UCSD-AML1 (cell line): ENCODE results near the gene CENPL.

Experiments used
- DNase-seq: peaks from one replicate; lab custom pipeline; 2025; ENCODE audit not compliant: unreplicated experiment; lab: John Stamatoyannopoulos, UW

The CENPL gene, protein sequence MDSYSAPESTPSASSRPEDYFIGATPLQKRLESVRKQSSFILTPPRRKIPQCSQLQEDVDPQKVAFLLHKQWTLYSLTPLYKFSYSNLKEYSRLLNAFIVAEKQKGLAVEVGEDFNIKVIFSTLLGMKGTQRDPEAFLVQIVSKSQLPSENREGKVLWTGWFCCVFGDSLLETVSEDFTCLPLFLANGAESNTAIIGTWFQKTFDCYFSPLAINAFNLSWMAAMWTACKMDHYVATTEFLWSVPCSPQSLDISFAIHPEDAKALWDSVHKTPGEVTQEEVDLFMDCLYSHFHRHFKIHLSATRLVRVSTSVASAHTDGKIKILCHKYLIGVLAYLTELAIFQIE

DNA sequence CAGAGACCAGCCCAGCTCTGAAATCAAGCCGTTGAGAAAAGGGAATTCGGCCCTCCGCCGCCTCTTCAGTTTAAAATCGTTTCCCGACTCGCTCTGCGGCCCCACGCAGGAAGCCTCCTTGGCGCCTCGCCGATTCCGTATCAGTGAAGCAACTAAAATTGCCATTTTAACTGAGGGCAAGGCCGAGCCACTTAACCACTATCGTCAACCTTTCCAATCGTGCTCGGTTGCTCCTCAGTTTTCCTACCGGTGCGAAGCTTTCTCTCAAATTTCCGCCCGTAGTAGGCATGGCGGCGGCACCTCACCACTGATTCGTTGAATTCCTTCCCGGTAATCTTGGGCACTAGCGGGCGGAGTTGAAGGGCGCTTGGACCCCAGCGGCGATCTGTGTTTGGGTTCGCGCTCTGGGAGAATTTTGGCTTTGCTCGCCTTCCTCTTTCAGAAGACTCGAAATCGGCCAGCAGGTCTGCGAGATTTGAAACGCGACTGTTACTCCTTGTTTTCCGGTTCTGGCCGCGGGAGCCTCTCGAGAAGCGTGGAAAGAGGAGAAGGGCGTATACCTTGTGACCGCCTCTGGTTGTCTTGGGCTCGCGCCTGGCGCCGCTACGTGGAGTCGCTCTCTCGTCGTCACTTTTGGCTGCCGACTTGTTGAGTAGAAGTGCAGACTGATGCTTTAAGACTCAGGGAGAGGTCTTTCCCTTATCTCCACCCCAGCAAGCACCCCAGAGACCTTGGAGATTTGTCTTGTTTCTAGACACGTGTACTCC, at the start of gene CENPL, which contains the start of gene DARS2:
Gene CENPL (minus strand): TSS at position 569 of the 767 bp plus-strand sequence. CDS start 13,584 bp downstream, outside the sequence.
Gene DARS2 (plus strand): TSS at position 359 of the 767 bp plus-strand sequence. CDS start 557 bp downstream, outside the sequence.
- DNase-seq, result peak; percentile 94

DNA sequence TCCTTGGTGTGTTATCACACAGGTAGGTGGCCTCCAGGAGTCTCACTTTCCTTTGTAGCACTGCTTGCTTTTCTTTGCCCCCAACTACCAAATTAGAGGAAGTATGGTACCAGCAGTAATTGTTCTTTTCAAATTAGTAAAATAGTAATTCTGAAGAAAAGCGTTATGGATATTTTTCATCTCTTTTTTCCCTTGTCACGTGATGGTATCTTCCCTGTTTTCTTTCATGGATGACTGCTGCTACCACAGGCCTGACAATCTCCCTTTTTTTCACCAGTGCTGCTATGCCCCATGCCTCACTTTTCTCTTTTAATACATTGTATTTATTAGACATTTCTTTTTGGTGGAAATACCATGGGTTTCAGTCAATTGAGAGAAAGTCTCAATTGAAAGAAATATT, 46.8 kb upstream of the CENPL start:
- DNase-seq, result no peak

DNA sequence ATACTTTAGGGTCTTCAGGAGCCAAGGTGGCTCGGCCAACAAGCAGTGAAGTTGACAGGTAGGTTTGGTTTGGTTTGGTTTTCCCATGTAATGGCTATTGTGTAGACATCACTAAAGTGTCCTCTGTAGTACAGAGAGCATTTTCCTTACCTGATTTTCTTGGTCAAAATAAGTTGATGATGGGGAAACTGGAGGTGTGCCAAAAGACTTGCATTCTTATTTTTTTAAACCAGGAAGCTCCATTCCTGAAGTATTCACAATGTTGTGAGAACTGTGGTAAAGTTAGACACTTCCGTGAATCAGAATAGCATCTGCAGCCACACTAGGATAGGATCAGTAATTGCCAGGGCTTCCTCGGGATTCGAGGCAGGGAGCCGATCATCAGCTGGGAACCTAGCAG, 46.4 kb upstream of the CENPL start:
- DNase-seq, result no peak

DNA sequence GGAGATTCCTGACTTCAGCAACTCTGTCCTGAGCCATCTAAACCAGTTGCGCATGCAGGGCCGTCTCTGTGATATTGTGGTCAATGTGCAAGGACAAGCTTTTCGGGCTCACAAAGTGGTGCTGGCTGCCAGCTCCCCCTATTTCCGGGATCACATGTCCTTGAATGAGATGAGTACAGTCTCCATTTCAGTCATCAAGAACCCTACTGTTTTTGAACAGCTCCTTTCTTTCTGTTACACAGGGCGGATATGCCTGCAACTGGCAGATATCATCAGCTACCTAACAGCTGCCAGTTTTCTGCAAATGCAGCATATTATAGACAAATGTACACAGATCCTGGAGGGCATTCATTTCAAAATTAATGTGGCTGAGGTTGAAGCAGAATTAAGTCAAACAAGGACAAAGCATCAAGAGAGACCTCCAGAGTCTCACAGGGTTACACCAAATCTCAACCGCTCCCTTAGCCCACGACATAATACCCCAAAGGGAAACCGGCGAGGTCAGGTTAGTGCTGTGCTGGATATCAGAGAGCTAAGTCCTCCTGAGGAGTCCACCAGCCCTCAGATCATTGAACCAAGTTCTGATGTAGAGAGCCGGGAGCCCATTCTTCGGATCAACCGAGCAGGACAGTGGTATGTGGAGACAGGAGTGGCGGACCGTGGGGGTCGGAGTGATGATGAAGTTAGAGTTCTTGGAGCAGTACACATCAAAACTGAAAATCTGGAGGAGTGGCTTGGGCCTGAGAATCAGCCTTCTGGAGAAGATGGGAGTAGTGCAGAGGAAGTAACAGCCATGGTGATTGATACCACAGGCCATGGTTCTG, 45.8 kb upstream of the CENPL start:
- DNase-seq, result no peak

DNA sequence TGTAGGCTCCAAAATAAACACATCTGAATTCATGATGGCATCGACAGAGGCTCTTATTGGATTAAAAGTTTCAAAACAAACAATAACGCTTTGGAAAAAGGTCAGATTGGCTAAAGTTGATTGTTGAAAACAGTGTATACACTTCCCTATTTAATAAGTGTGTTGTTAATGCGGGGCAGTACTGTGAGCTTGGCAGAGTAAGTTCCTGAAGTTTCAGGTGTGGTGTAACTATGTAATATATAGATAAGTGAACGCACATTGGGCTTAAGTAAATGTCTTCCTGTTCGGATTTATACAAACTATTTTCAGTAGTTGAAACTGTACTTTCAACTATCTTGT, 44.3 kb upstream of the CENPL start:
- no peak for DNase-seq

DNA sequence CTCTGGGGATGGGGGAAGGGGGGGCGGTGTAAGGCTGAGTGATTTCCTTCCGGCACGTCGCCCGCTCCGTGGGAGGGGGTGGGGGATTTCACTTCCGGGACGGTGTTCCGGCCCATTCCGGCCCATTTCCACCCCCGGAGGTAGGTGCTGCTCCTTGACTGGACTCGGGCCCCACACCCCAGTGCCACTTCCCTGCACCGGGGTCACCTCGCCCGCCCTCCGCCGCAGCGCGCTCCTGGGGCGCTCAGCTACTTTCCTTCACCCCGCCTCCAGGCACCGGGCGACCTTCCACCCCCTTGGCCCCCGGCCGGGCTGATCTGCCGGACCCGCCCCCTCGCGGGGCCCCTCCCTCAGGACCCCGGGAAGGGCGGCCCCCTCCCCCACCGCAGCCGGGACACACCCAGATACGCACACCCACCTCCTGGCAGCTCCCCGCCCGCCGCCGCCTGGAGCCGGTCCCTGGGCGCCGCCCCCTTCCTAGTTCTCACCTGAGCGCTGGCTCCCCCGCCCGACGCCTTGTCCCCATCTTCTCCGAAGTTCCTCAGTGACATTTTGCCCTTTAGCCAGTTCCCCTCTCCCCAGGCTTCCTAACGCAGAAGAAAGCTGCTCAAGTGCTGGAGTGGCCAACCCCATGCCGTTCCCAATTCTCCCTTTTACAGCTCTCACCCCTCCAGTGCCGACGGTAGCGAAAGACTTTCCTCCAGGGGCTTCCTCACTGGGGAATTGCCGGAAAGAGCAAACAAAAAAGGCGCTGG, 43.8 kb upstream of the CENPL start, which contains the start of gene ZBTB37:
Gene ZBTB37 (plus strand): TSS at position 115 of the 755 bp plus-strand sequence. CDS start 1,846 bp downstream, outside the sequence.
- peak; percentile 98 for DNase-seq

DNA sequence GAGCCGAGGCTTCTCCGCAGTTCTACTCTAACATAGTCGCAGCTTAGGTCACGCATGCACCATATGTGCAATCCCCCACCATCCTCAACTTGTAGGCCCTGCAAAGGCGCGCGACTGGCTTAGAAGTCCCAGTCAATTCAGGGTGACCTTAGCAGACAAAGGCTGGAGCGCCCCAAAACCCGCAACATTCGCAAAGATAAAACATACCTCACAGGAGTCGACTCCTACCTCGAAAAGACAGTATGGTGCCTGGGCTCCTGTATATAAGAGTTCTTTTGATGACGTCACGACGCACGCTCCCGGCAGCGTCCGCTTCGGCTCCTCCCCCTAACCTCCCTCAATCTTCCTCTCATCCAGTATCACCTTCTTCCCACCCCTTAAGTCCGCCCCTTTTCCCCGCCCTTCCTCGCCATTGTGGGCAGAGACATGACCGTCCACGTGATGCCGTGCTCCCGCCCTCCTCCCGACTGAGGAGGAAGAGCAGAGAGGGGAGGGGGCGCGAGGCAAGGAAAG, 43.1 kb upstream of the CENPL start, which contains the start of gene GAS5:
Gene GAS5 (minus strand): TSS at position 237 of the 513 bp plus-strand sequence.
- peak; percentile 99 for DNase-seq

DNA sequence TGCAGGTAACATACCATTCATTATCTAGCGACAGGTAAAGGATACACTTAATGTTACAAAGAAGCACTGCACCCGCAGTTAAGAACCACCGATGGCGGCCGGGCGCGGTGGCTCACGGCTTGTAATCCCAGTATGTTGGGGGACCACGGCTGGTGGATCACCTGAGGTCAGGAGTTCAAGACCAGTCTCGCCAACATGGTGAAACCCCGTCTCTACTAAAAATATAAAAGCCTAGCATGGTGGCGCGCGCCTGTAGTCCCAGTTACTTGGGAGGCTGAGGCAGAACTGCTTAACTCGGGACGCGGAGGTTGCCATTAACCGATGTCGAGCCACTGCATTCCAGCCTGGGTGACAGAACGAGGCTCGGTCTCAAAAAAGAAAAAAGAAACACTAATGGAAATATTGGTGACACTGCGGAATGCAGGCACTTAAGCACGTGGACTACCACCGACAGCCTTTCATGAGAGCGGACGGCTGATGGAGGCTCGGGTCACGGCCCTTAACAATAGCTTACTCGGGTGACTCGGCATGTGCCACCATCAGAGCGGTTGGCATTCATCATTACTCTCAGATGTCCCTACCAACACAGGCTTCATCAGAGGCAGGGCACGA, 42.6 kb upstream of the CENPL start:
- no peak for DNase-seq

DNA sequence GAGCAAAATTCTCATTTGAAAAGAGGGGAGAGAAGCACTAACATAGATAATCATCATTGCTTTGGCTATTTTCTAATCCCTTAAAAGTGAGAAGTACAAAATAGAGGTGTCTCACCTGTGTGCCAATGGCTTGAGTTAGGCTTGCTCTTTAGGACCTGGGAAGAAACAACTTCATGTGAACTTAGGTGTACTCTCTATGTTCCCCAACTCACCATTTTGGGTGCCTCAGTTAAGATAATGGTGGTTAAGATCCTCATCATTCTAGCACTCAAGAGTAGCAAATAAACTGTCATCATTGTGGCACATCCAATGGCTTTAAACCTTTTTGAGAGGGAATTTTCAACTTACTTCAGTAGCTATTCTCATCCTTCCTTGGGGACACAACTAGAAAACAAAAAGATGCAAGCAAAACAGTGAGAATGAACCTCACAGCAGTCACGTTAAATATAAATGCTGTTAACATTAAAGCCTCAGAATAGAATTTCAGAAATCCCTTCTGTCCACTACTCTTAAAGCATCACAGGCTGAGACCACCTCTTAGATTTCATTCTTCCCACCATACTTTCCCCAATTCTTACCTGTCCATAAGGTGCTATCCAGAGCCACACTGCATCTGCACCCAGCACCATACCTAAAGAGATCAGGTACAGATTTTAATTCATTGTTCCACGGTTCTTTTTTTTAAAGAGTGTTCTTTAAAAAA, 41.9 kb upstream of the CENPL start:
- DNase-seq, result no peak

DNA sequence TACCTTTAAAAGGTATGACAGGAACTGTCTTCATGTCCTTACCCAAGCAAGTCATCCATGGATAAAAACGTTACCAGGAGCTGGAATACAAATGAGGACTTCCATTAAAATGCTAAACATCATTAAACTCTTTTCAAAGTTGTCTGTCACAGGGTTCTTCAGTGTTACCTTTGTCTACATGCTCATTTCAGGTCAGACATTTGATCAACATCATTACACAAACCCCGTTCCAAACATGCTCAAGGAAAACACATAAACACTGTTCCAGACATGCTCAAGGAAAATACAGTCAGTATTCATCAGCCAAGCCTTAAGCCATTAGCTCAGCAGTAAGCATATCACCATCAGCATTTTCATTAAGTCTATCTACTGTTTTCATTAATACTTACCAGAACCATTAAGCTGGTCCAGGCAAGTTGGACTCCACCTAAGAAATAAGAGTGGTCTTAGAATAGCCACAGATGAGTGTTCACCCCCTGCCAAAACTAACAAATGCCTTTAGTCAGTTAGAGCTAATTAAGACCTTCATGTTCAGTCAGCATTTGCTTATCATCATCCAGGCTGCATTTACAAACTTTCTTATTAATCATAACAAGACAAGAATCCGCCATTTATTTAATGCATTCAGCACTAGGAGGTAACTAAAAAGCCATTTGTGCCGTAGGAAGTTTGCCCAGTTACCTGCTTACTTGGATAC, 40.9 kb upstream of the CENPL start:
- DNase-seq, result no peak

DNA sequence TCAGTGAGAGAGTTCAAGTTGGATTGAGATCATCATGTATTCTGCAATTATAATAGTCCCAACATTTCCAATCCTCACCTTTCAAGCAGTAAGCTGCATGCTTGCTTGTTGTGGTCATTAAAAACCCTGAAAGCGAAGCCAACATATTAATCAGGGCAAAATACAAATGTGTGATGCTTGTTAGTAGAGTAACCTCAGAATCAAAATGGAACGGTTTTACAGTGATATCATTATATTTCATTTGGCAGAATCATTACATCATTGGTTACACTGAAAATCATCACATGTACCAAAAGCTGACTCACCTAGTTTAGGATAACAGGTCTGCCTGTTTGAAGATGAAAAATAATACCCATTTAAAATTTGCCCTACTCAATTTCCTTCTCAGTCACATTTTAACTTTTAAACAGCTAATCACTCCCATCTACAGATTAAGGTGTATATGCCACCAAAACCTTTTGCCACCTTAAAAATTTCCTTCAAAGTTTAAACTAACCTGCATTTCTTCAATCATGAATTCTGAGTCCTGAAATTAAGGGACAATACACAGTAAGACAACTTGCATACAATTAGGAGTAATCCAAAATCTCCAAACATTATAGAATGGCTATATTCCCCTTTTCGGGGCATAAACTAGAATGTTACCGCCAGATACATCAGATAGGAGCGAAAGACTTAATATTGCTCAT, 39.6 kb upstream of the CENPL start:
- DNase-seq, result no peak

DNA sequence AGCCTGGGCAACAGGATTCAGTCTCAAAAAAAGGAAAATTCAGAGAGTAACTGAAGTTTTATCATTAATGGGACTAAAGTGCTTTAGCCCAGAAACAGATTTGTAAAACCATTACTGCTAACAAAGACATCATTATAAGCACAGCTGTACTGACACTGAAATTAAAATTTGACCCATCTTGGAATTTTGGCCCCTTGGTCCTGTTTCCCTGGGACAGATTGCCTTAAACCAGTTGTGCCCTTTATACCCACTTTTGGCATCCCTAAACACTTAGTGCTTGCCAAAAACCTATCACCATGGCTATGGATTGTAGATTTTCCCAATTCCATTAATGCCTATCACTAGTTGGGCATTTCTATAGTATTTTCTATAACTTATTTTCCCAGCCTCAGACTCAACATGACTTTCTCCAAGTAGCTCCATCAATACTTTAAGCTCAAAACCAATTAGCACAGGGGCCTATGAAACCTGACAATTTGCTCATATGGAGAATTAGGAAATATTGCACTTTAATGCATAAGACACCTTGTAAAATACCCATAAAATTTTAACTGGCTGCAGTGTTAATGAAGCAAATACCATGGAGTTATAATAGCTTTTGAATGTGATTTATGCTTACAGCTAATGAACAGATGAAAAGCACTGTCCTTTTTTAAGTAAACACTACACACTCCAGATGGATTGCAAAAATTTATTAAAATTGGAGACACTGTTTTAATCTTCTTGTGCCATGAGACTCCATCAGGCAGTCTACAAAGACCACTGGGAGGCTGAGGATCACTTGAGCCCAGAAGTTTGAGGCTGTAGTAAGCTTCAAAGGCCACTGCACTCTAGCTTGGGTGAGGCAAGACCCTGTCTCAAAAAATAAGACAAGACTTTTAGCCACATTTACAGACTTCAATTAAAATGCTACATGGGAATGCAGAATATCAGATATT, 38.8 kb upstream of the CENPL start:
- DNase-seq, result no peak

DNA sequence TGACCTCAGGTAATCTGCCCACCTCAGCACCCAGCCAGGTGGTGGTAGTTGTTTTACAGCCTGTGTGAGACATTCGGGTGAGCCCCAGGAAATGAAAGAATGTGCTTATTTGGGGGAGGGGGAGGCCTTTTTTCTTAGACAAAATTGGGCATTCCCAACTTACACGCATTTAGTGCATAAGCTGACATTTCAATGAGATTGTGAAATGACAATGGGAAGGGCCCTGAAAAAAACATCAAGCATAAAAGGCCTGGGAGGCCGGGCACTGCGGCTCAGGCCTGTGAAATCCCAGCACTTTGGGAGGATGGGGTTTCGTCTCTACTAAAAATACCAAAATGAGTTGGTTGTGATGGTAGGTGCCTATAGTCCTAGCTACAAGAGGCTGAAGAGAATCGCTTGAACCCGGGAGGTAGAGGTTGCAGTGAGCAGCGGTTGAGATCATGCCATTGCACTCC, 38.1 kb upstream of the CENPL start:
- DNase-seq, result peak; percentile 27

DNA sequence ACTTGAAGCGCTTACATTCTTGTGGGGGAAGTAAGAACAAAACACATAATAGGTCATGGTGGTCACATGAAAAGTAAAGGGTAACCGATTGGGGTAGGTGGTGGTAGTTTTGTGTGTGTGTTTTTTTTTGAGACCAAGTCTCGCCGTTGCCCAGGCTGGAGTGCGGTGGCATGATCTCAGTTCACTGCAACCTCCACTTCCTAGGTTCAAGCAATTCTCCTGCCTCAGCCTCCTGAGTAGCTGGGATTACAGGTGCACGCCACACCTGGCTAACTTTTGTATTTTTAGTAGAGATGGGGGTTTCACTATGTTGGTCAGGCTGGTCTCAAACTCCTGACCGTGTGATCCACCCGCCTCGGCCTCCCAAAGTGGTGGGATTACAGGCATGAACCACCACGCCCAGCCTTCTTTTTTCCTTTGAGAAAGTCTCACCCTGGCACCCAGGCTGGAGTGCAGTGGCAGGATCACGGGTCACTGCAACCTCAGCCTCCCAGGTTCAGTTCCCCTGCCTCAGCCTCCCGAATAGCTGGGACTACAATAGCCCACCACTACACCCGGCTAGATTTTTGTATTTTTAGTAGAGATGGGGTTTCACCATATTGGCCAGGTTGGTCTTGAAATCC, 37.6 kb upstream of the CENPL start:
- peak; percentile 36 for DNase-seq

DNA sequence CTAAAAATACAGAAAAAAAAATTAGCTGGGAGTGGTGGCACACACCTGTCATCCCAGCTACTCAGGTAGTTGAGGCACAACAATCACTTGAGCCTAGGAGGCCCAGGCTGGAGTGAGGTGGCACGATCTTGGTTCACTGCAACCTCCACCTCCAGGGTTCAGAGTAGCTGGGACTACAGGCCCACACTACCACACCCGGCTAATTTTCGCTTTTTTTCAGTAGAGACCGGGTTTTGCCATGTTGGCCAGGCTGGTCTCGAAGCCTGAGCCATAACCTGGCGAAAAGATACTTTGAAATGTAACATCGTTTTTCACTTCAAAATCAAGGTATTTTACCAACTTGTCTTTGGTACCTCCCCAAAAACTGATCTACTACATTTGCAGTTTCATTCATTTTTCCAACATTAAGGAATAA, 37.1 kb upstream of the CENPL start:
- peak; percentile 22 for DNase-seq

DNA sequence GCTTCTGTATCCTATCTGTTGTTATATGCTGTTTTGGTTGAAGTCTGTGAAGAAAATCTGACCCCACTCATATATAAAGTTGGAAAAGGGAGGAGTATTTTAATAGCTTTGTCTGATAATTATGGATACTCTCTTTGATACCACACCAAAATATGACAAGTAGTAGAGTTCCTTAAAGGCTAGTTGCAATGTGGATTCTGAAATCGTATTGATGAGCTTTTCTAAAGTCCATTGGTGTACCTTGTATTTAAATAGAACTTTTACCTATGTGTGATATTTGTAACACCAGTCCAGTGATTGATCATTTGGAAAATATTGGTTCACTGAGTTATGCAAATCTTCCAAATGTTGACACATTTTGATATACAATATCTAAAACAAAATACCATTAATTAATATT, 35.4 kb upstream of the CENPL start:
- DNase-seq, result no peak
